HG02763 (cell line): Measurements from ENCODE around the gene CCNK.

Experiments
- ATAC-seq: cut with Tn5 transposase; IDR thresholded peaks from one replicate; pipeline ENCODE4 v1.9.1; 2021; ENCODE audit warnings: mild to moderate bottlenecking, moderate library complexity; ENCODE audit not compliant: unreplicated experiment

The CCNK gene

GRCh38 chr14:99518441-99519346, 37.5 kb downstream of the CCNK start:
- no peak for ATAC-seq

- no peak for ATAC-seq
Measured at GRCh38 chr14:99519347-99519881, 38.2 kb downstream of the CCNK start.

- no peak for ATAC-seq
Measured at GRCh38 chr14:99519931-99520421, 38.8 kb downstream of the CCNK start.

GRCh38 chr14:99520571-99521081, 39.4 kb downstream of the CCNK start:
- no peak for ATAC-seq

- ATAC-seq: no peak
Measured at GRCh38 chr14:99521176-99522024, 40.2 kb downstream of the CCNK start.

- ATAC-seq: no peak
Measured at GRCh38 chr14:99522025-99522401, 40.8 kb downstream of the CCNK start.

- ATAC-seq: no peak
Measured at GRCh38 chr14:99522457-99522891, 41.3 kb downstream of the CCNK start.

- ATAC-seq: no peak
Measured at GRCh38 chr14:99522934-99523703, 41.9 kb downstream of the CCNK start.

- no peak for ATAC-seq
Measured at GRCh38 chr14:99523704-99524055, 42.5 kb downstream of the CCNK start.

- no peak for ATAC-seq
Measured at GRCh38 chr14:99524091-99524661, 43.0 kb downstream of the CCNK start.

GRCh38 chr14:99524804-99525698, 43.8 kb downstream of the CCNK start:
- ATAC-seq: no peak

GRCh38 chr14:99525699-99526080, 44.5 kb downstream of the CCNK start:
- no peak for ATAC-seq

- no peak for ATAC-seq
Measured at GRCh38 chr14:99527026-99527425, 45.8 kb downstream of the CCNK start.

- ATAC-seq: no peak
Measured at GRCh38 chr14:99527427-99528076, 46.3 kb downstream of the CCNK start.

GRCh38 chr14:99529899-99530298, 48.7 kb downstream of the CCNK start:
- no peak for ATAC-seq

- ATAC-seq: no peak
Measured at GRCh38 chr14:99530407-99531155, 49.4 kb downstream of the CCNK start.

- no peak for ATAC-seq
Measured at GRCh38 chr14:99531251-99532096, 50.3 kb downstream of the CCNK start.
